Stimulated activated CD4-positive, alpha-beta T cell treated with anti-CD3 and anti-CD28 coated beads, Interleukin-2, amount 100 ng/mL, for 48 hours (primary cell): ENCODE data around the gene YWHAQ.

ENCODE experiments used
- DNase-seq, 2 donors: peaks; one replicate each; pipeline ENCODE4 v3.0.0-alpha.2; 2020

YWHAQ gene

DNA sequence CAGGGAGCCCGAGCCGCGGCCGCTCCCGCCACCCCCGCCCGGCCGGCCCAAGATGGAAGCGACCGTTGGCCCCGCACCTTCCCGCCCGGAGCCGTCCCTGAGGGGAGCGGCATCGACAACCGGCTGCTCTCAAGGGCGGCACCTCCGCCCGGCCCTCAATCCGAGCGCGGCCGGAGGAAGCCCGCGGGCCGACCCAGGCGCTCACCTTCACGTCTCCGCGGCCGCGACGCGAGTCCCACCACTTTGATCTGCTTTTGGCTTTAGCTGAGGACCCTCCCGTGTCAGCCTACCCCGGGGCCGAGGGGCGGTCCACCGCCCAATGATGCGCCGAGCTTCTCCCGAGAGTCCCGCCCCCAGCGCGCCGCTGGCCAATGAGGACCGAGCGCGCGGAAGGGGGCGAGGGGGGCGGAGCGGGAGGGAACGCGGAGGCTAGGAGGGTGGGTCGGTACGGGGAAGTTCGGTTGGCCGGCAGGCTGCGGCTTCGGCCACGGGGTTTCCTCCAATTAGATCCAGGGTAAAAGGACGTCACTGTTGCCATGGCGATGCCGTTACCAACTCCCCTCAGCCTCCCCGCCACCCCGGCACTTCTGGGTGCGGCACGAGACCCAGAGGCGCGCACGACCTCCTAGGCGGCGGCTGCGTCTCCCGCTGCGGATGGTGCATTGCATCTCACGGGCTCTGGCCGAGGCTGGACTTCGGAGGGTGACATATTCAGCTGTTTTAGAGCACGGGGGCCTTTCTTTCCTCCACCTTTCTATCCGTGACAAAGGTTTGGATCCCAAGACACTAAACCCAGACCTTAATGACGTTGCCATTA lies at the start of gene YWHAQ:
TSS of gene YWHAQ (minus strand) at position 262 of the 817 bp plus-strand sequence. CDS start 545 bp downstream, outside the sequence.
- peak; percentile 94 to 95 for DNase-seq

DNA sequence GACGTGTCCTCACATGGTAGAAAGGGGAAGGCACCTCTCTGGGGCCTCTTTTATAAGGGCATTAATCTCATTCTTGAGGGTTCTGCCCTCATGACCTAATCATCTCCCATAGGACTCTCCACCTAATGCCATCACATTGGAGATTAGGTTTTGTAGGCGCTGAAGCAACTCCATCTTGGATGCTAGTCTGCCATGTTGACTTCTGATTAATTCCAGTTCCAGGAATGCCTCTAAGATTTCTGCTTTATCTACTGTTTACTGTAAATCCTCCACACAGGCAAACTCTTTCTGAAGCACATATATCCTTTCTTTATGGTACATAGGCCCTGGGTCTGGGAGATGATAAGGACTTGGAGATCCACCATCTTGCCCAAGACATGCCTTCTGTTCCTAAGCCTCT lies 49.3 kb upstream of the YWHAQ start:
- DNase-seq, result no peak

DNA sequence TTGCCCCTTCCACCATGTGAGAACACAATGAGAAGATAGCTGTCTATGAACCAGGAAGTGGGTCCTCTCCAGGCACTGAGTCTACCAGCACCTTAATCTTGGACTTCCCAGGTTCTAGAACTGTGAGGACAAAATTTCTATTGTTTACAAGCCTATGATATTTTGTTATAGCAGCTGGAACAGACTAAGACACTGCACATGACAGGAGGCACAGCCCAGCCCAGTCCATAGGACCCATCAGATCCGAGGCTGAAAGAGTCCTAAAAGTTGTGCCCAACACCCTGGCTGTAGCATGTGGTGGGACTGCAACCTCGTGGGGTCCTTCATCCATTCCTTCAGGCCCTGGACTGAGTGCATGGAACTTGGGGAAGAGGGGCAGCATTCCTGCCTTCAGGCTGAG lies 48.4 kb upstream of the YWHAQ start:
- no peak for DNase-seq

DNA sequence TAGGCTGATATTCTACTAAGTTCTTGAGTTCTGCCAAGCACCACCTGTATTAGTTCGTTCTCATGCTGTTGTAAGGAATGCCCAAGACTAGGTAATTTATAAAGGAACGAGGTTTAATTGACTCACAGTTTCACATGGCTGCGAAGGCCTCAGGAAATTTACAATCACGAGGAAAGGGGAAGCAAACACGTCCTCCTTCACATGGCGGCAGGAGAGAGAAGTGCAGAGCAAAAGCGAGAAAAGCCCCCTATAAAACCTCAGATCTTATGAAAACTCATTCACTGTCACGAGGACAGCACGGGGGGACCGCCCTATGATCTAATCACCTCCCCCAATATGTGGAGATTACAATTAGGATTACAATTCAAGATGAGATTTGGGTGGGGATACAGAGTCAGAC lies 47.7 kb upstream of the YWHAQ start:
- DNase-seq, result no peak

DNA sequence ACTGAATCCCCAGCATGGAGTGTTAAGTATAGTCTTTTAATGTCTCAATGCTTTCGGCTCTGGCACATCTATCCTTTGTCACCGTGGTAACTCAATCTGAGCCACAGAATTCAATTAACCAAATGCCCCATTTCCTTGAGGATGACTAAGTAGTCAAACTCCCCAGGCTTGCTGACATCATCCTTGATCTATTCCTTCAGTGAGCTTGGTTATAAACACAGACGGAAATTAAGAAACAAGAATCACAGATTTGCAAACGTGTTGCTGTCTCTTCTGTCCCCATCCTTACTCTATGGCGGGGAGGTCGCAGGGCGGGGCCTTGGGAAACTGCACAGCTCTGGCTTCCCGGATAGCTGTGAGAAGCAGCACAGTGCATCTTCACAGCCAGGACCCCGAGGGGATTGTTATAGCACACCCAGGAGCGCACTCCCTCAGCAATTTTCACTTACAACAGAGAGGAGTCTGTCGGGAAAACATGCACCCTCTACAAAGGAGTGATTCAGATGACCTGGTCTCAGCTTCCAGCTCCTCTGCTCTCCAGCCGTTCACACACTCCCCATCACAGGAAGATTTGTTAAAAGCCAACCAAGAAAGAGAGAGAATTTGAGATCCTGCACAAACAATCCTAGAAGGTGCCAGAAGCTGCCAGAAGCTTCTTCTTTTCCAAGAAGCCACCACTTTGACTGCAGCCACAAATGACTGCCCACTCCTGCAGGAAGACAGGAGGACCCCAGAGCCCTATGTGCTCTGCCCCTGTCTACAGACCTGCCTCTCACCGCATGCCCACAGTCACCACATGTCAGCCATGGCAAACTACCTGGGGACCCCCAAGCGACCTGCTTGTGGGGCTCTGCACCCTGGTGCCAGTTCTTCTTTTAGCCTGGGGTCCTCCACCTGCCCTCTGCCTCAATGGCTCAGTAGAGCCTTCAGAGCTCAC lies 44.9 kb upstream of the YWHAQ start:
- DNase-seq, result no peak

DNA sequence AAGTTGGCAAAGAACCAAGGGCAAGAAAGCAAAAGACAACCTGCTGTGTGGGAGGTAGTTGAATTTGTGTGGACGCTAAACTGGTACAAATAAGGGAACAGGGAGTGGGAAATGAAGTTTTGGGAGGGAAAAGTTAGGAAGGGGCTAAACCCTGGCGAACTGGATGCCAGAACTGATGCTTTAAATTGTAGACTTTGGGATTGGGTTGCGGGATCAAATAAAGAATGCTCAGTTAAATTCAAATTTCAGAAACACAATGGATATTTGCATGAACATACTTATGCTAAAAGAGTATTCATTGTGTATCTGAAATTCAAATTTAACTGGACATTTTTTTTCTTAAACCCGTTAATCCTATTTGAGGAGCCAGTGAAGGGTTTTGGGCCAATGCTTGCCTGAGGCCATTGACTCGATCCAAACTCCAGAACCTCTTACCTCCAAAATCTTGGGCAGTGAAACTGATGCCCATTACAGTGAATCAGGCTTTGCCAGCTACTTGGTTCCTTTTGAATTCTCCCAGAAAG lies 44.2 kb upstream of the YWHAQ start:
- no peak for DNase-seq

DNA sequence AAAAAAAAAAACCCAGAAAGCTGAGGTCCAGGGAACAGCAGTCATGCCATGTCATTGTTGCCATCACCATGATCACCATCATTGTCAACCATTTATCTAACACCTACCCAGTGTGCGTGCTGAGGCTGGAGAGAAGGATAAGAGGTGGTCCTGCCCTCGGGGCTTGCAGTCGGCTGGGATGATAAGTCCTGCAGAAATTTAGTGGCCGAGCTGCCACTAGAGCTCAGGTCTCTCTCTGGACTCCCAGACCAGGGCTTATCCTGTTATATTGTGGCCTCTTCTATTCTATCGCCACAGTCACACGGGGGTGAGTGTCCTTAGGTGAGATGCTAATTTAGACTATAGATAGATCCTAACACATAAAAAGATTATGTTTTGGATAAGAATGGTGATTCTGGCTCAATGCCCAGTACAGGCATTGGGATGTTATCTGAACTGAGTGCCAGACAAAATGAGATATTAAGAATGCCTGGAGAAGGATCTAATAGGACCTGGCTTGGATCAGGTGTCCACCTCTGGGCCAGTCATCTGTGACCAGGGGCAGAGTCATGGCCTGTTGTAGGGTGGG lies 43.2 kb upstream of the YWHAQ start:
- DNase-seq, result no peak

DNA sequence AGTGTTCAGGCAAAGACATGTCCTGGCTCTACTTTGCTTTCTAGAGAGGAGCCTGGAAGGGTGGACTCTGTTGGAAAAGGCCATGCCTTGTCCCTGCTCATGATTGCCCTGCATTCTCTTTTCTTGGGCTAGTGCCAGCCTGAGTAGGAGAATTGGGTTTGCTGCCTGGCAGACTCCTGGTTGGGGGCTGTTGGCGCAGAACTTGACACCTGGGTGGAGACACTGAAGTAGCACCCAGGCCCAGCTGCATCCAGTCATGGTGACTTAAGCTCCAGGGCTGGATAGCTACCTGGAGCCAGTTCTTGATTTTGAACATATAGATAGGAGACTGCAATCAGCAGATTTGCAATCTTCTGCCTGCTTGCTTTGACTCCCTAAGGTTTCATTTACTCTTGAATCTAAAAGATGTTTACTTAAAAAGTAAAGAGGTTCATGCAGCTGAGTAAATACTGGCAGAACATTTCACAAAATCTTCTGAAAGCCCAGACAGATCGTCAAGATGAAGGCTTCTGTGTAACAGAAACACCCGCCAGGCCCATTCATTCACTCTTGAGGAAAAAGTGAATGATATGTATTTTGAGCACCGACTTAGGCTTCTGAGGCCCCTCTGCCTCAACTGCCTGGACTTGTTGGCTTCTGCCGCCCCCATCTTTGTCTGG lies 38.0 kb upstream of the YWHAQ start:
- no peak for DNase-seq

DNA sequence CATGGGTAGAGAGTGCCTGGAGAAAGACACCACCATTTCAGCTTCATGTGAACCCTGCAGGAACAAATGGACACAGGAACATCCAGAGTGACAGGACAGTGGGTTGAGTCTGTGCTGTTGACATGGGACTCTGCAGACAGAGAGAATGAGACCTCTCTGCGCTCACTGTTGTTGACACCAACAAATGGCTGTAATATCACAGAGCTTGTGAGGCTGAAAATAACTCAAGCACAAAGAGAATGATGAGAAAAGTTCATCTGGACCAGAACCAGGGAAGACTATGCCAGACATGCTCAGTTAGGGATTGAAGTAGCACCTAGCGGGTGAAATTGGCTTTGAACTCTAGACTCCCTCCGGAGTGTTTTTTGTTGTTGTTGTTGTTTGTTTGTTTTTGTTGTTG lies 37.0 kb upstream of the YWHAQ start:
- no peak for DNase-seq

DNA sequence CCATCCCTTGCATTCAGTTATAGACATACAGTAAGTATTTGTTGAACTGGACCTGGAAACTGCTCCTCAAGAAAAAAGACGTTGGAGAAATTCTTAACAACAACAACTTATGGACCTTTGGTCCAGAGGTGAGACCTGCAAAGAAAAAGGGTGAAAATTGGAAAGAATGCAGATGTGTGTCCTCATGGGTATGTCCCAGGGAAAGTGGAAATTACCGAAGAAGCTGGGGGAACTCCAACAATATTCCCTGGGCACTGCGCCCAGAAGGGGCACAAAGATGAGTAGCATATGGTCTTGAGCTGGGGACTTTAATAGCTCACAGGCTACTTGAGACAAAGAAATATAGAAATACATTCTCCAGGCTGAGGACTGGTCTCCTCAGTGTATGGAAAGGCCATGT lies 35.5 kb upstream of the YWHAQ start:
- no peak for DNase-seq

DNA sequence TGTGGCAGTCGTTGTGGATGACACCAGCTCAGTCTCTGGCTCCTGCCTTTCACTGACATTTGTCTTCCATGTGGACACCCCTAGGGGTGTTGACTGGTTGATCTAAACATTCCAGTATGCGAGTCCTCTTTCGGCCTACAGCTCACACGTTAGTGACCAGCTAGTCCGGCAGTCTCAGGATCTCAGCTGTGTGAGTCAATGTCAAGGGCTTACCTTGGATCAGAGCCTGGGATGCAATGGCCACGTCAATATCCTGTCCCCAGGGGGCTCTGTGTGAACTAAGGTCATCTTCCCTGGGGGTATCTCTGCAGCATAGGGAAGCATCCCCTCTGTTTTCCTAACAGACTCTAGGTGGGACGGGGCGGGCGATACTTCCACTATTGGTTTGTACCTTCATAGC lies 35.1 kb upstream of the YWHAQ start:
- no peak for DNase-seq

DNA sequence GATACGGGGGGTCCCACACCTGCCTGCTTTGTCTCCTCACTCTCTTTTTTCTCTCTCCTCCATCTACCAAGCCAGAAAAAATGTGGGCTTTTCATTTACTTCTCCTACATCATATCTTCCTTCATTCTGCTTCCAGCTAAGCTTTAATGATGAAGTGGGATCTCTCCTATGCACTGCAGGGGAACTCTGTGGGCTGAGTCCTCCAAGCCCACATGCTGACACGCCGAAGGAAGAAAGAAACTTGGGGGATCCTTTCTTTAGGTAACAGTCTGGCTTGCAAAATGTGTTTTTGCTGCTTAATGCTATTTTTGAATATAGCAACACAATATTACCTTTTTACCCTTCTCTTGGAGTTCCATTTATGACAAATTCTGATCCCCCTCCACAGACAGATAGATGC lies 33.6 kb upstream of the YWHAQ start:
- DNase-seq, result no peak

DNA sequence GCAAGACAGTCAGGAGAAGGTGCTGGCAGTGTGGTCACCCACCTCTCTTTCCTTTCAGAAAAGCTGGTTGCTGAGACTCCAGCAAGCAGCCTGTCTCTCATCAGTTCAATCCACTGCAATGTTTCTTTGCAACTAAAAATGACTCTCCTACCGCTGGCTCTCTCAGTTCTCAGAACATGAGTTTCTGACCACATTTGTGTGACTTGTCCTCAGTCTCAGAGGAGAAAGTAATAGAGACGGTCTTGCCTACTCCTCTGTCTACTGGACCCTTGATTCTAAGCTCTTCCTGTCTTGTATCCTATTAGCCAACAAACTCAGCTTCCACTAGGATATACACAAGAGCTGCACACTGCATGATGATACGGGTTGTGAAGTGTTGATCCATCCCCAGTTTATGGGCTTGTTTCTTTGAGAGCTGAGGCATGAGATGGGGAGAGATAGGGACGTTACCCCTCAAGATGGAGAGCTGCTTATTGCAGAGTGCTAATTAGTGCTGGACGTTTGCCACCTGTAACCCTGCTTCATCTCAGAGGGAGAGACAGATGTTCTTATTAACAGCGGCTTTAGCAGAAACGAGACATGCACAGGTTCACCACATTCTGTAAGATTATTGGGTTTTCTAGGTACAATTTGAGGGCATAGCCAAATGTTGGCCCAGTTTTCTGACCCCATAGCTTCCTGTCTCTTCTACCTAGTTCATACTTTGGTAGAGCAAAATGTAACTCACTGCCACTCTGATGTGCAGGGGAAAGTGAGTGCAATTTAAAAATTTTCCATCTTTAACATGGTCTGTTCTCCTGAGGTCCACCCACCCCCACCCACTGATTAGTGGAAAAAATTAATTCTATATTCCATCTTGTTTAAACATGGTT lies 32.4 kb upstream of the YWHAQ start:
- DNase-seq, result no peak

DNA sequence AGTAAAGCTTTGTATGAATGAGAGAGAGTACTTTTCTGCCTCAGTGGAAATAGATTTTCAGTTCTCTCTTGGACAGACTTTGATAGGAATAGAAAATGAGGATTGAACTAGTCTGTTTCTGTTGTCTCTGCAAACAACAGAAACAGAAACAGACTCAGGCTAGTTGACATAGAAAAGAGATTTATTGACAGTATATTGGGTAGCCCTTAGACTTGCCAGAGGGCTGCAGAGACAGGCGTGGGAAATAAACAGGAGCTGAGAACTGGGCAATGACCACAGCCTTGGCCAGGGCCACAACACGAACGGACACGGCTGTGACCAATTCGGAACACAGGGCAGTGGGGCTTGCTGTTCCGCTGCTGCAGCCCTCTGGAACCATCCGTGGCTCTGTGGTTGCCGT lies 30.5 kb upstream of the YWHAQ start:
- no peak for DNase-seq

DNA sequence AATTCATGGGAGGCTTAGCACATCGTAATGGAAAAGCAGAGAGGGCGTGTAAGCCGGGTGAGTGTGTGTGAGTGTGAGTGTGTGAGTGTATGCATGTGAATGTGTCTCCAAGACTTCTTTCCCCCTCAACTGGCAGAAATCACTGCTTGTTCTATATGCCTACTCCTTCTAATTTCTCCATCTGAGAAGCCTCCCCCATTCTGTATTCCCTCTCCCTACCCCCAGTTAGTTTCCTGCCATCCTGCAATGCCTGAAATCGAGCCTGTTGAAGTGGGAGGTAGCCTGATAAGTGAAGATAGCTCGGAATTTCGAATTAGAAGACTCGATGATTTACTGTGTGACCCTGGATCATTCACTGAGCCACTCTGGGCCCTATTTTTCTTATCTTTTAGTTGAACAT lies 30.0 kb upstream of the YWHAQ start:
- no peak for DNase-seq

DNA sequence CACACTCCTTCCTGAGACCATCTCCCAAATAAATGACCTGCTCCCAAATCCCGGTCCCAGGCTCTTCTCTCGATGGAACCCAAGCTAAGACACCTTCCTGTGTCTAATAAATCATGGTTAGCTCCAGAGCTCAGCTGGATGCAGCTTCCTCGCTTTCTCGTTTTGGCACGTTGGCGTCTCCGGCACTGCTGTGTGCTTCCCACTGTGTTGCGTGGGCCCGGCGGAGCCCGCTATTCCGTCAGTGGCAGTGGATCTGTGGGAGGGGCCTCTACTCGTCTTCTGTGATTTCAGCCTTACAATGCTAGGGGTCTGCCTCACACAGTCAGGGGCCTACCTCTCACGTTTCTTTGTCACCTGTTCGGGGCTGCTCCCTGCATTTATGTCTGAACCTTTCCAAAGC lies 29.4 kb upstream of the YWHAQ start:
- DNase-seq, result no peak

DNA sequence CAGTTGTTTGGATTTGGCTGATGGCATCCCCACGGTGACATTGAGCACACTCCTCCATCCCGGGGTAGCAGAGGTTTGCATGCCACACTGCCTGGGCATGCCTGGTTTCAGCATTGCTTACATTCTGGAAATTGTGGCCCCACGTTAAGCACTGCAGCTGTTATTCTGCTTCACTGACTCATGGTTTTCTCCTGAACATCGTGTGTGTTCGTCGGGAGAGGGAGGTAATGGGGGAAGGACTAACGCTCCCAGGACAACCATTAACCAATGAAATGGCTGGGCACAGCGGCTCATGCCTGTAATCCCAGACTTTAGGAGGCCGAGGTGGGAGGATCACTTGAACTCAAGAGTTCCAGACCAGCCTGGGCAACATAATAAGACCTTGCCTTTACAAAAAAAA lies 28.2 kb upstream of the YWHAQ start:
- no peak for DNase-seq

DNA sequence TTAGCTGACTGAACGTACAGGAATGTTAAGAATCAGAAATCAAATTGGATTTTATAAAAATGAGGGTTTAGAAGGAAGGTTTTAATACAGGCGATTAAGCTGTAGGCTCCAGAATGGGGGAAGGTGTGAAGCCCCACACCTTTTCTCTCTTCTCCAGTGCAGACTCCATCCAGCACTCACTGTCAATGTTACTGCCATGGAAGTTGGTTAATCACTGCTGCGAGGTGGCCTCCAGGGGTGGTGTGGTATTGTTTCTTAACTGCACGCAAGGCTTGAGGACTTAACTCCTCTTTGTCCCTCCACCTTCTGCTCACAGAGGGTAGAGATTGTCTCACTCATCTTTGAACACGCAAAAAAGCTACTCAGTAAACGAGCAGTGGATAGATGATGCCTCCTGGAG lies 26.9 kb upstream of the YWHAQ start:
- DNase-seq, result no peak

DNA sequence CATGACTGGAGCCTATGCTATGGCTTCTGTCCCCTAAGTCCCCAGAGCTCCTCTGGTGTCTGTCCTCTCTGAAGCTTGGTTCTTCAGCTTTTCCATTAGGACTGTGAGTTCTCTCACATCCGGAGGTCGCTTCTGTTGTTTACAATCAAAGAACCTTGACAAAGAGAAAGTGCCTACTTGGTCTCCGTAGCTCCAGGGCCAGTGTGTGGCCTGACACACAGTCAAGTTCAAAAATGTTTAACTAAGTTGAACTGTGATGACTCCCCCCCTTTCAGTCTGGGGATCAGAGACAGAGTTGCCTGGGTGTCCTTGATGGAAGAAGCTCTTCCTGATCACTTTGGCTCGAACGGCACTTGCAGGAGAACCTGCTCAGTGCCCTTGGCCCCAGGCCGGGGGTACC lies 26.3 kb upstream of the YWHAQ start:
- DNase-seq, result no peak

DNA sequence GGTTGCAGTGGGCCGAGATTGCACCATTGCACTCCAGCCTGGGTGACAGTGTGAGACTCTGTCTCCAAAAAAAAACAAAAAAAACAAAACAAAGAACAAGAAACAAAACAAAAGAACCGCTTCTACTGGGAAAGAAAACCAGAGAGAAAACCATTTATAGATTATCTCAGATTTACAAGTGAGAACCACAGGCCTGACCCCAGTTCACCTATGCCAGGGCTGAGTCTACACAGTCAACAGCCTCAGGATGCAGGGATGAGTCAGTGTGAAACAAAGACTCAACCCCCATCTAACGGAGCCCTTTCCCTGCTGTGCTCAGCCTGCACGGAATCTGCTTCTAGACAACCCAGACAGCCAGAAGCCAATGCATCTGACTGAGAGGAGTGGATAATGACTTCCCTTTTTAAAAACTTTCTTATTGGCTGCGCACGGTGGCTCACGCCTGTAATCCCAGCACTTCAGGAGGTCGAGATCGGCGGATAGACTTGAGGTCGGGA lies 25.5 kb upstream of the YWHAQ start:
- DNase-seq, result peak; percentile 57

DNA sequence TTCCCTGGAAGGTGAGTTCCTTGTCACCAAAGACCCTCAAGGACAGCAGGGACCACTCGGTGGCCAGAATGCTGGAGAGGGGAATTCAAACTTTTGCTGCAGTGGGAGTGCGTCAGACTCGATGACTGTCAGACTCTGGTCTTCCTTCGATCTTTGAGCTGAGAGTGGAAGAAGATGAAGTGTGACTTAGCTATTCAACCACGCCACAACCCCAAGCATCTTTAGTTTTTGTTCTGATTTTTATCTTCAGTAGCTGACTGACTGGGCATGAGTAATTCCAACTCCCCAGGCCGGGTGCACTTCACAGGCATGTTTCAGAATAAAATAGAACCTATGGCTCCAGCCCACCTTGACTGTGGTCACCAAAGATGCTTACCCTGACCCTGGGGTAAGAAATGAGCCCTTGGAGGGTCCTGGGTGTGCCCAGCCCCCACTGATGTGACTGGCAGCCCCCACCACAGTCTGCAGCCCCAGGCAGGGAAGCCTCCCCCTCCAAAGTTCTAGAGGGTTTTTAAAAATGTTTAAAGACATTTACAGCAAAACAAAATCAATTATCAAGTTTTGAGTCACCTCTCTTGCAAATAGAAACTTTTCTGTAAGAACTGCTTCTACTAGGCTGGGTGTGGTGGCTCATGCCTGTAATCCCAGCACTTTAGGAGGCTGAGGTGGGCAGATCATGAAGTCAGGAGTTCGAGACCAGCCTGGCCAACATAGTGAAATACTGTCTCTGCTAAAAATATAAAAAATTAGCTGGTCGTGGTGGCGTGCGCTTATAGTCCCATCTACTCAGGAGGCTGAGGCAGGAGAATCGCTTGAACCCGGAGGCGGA lies 24.9 kb upstream of the YWHAQ start:
- peak; percentile 45 to 52 for DNase-seq
